CD14-positive monocyte (primary cell): ENCODE measurements around the gene MAN1C1. TPM values are rescaled to one million over a fixed set of nuclear protein-coding genes. Genes with fewer than 3 reads are reported as not detected.

Experiments used
- DNase-seq, 3 donors: peaks; one replicate each; pipeline ENCODE4 v3.0.0-alpha.2; 2011 to 2022
- H2AFZ ChIP-seq: 2 replicates; pipeline ENCODE4 v1.6.0; 2012; ENCODE audit warnings: mild to moderate bottlenecking, low read depth, low read length, inconsistent platforms; ENCODE audit not compliant: insufficient read depth, poor library complexity, severe bottlenecking
- H3K27ac ChIP-seq, 2 donors: 1 replicate in 1 of 2; 2 replicates in 1 of 2; pipeline ENCODE4 v1.5.1; 2012 to 2013; ENCODE audit warnings: low read length in 2 of 2, control low read depth in 1 of 2, inconsistent platforms in 1 of 2, low read depth in 1 of 2, mild to moderate bottlenecking in 1 of 2
- H3K27me3 ChIP-seq, 2 donors: one replicate each; pipeline versions ENCODE4 v1.6.0 to v1.6.1; 2011 to 2013; ENCODE audit warnings: low read length in 2 of 2; ENCODE audit not compliant: control insufficient read depth in 2 of 2, insufficient read depth in 2 of 2
- H3K36me3 ChIP-seq, 2 donors: replicated peaks in 1 of 2; 1 replicate in 1 of 2; 2 replicates in 1 of 2; pipeline versions ENCODE4 v1.5.1 to v1.6.1; 2012 to 2013; ENCODE audit warnings: low read length in 2 of 2, control low read depth in 1 of 2, inconsistent platforms in 1 of 2, mild to moderate bottlenecking in 1 of 2; ENCODE audit not compliant: insufficient read depth in 2 of 2, control insufficient read depth in 1 of 2
- H3K4me1 ChIP-seq, 2 donors: 1 replicate in 1 of 2; 2 replicates in 1 of 2; pipeline versions ENCODE4 v1.5.1 to v1.6.1; 2012 to 2013; ENCODE audit warnings: low read length in 2 of 2, control low read depth in 1 of 2, inconsistent platforms in 1 of 2, mild to moderate bottlenecking in 1 of 2, moderate library complexity in 1 of 2; ENCODE audit not compliant: insufficient read depth in 2 of 2, control insufficient read depth in 1 of 2
- H3K4me2 ChIP-seq: replicated peaks from 2 replicates; pipeline ENCODE3; 2012; ENCODE audit warnings: low read length, moderate library complexity, mild to moderate bottlenecking; ENCODE audit not compliant: poor library complexity, severe bottlenecking; ENCODE audit errors: extremely low read depth
- H3K4me3 ChIP-seq, 3 experiments: fragments of 200-600 bp in 1 of 3; sonication (generic) in 1 of 3; replicated peaks in 1 of 3; 1 replicate in 2 of 3; 2 replicates in 1 of 3; pipeline ENCODE4 v1.5.1; 2011 to 2013; ENCODE audit warnings: low read length in 3 of 3, mild to moderate bottlenecking in 3 of 3, control low read depth in 2 of 3, low read depth in 2 of 3, inconsistent platforms in 1 of 3, moderate library complexity in 1 of 3
- H3K79me2 ChIP-seq: 2 replicates; pipeline ENCODE4 v1.6.0; 2012; ENCODE audit warnings: mild to moderate bottlenecking, control low read depth, inconsistent platforms, low read length, moderate library complexity; ENCODE audit not compliant: insufficient read depth
- H3K9ac ChIP-seq: 2 replicates; pipeline ENCODE4 v1.6.0; 2017; ENCODE audit warnings: low read length, mild to moderate bottlenecking; ENCODE audit not compliant: insufficient read depth, poor library complexity, severe bottlenecking
- H3K9me3 ChIP-seq, 2 donors: replicated peaks in 1 of 2; 1 replicate in 1 of 2; 2 replicates in 1 of 2; pipeline versions ENCODE4 v1.5.1 to v1.6.1; 2012 to 2013; ENCODE audit warnings: low read length in 2 of 2, control low read depth in 1 of 2; ENCODE audit not compliant: control insufficient read depth in 1 of 2, insufficient read depth in 1 of 2
- H4K20me1 ChIP-seq: 2 replicates; pipeline ENCODE4 v1.6.0; 2012; ENCODE audit warnings: mild to moderate bottlenecking, low read length, control low read depth, moderate library complexity; ENCODE audit not compliant: insufficient read depth
- H3K27ac Mint-ChIP-seq, 7 donors: one replicate each; pipeline ENCODE4 v1.8.0; 2020; ENCODE audit warnings: mild to moderate bottlenecking in 7 of 7, mixed read lengths in 7 of 7, moderate library complexity in 6 of 7, inconsistent platforms in 2 of 7
- H3K27me3 Mint-ChIP-seq, 3 donors: one replicate each; pipeline ENCODE4 v1.8.0; 2021 to 2022; ENCODE audit warnings: low read depth in 3 of 3, mild to moderate bottlenecking in 3 of 3, mixed read lengths in 3 of 3, moderate library complexity in 3 of 3, inconsistent platforms in 1 of 3
- H3K36me3 Mint-ChIP-seq, 2 donors: one replicate each; pipeline ENCODE4 v1.8.0; 2020; ENCODE audit warnings: mixed read lengths in 2 of 2, inconsistent platforms in 1 of 2, mild to moderate bottlenecking in 1 of 2
- H3K4me1 Mint-ChIP-seq: one replicate; pipeline ENCODE4 v1.8.0; 2020; ENCODE audit warnings: mild to moderate bottlenecking, mixed read lengths
- H3K4me3 Mint-ChIP-seq, 2 donors: one replicate each; pipeline ENCODE4 v1.8.0; 2020; ENCODE audit warnings: mild to moderate bottlenecking in 2 of 2, mixed read lengths in 2 of 2, moderate library complexity in 1 of 2
- H3K9me3 Mint-ChIP-seq, 7 donors: one replicate each; pipeline ENCODE4 v1.8.0; 2020 to 2022; ENCODE audit warnings: mixed read lengths in 7 of 7, mild to moderate bottlenecking in 6 of 7, moderate library complexity in 6 of 7, inconsistent platforms in 2 of 7
- WGBS: methylation state at CpG from one replicate; pipeline ENCODE4 v1.1.5; 2013; ENCODE audit warnings: missing lambda C conversion rate; ENCODE audit not compliant: insufficient coverage; 5-methylcytosine and 5-hydroxymethylcytosine counted together
- intact Hi-C, 2 donors: fragments of 100-400 bp; cut with micrococcal nuclease; formaldehyde crosslinking; loops; one replicate each; pipeline versions ENCODE4 v1.15.0 to v1.15.1; 2023
- polyA plus RNA-seq, 3 donors: library from polyadenylated mRNA; depleted of rRNA in 1 of 3; unstranded in 2 of 3; stranded (reverse) in 1 of 3; fragments of 300-500 nt in 2 of 3; fragments of >200 nt in 1 of 3; fragmentation: Illumina TruSeq in 2 of 3; gene quantifications; 1 replicate in 2 of 3; 2 replicates in 1 of 3; pipeline ENCODE4 v1.2.3, GENCODE V29; 2012 to 2021
- TF ChIP-seq, protein P1 (sequence below): fragments of 200-600 bp; IDR thresholded peaks from one replicate; pipeline ENCODE4 v1.8.0; 2022; ENCODE audit warnings: antibody characterized with exemption, mild to moderate bottlenecking

MAN1C1 gene
- polyA plus RNA-seq, 3 donors: 1.2 to 7.2 (median 1.7) TPM

DNA sequence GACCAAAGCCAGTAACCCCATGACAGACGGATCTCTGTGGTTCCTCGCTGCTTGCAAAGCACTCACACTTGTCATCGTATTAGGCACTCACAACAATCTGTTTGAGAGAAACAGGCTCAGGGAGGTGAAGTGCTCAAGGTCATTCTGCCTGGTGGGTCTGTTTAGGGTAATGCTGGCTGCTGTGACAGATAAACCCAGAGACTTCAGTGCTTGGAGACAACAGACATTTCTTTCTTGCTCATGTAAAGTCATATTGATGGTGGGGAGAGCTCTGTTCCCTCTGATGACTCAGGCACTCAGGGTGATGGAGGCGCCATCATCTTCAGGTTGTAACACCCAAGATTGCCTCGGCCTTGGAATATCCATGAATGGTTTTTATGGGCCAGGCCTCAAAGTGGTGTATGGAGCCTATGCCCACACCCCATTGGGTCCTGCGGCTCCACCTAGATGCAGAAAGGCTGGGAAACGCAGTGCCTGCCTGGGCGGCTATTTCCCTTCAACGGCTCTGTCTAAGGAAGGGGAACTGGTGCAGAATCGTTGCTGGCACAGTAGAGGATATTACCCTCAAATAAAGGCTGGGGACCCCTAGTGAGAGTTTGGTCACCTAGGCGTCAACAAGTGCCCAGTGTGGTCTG, 111.8 kb downstream of the MAN1C1 start:
- no peak overlapping the region for H3K27ac ChIP-seq
- intact Hi-C loops: no loop called here
- H3K36me3 ChIP-seq: no peaks in the 10 kb centered on the region
- no peak overlapping the region for H3K4me3 ChIP-seq
- Mint-ChIP-seq H3K4me1 (peaks cover 6% of the 10 kb centered on the region), H3K27me3 (peaks cover 2 to 11% (median 2%) of the 10 kb centered on the region in 3 donors), H3K4me3 (no peak overlapping the region), H3K36me3 (peaks cover 1 to 3% of the 10 kb centered on the region in 2 donors), H3K9me3 (peaks cover 0 to 2% (median 0%) of the 10 kb centered on the region in 7 donors), H3K27ac (peak overlapping the region in 1 of 7 donors; percentile 77)
- H3K27me3 ChIP-seq: no peaks in the 10 kb centered on the region
- H3K4me2 ChIP-seq: no peak overlapping the region
- H4K20me1 ChIP-seq: peaks cover 41% of the 10 kb centered on the region
- no peaks in the 10 kb centered on the region for H3K4me1 ChIP-seq
- TF ChIP-seq, protein P1, sequence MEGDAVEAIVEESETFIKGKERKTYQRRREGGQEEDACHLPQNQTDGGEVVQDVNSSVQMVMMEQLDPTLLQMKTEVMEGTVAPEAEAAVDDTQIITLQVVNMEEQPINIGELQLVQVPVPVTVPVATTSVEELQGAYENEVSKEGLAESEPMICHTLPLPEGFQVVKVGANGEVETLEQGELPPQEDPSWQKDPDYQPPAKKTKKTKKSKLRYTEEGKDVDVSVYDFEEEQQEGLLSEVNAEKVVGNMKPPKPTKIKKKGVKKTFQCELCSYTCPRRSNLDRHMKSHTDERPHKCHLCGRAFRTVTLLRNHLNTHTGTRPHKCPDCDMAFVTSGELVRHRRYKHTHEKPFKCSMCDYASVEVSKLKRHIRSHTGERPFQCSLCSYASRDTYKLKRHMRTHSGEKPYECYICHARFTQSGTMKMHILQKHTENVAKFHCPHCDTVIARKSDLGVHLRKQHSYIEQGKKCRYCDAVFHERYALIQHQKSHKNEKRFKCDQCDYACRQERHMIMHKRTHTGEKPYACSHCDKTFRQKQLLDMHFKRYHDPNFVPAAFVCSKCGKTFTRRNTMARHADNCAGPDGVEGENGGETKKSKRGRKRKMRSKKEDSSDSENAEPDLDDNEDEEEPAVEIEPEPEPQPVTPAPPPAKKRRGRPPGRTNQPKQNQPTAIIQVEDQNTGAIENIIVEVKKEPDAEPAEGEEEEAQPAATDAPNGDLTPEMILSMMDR: no peak
- H3K9me3 ChIP-seq: no peaks in the 10 kb centered on the region
- WGBS: 75% methylated on average over 4 of the region's 11 CpGs
- H3K9ac ChIP-seq: no peak overlapping the region
- DNase-seq: no peak
- no peaks in the 10 kb centered on the region for H3K79me2 ChIP-seq
- no peak overlapping the region for H2AFZ ChIP-seq

DNA sequence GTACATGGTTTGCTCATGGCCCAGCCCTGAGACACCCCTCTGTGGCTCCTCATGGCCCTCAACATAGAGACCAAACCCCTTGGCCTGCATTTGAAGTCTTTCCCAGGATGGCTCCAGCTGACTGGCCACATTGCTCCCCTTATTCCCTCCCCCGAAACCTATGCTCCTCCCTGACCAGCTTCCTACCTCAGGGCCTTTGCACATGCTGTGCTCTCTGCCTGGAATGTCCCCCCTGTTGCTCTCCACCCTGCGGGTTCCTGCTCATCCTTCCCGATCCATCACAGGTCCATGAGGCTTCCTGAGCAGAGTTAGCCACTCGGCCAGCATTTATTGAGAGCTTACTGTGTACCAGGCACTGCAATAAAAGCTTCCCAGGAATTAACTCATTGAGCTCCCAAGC, 112.5 kb downstream of the MAN1C1 start:
- H3K9me3 ChIP-seq: no peaks in the 10 kb centered on the region
- H3K27ac Mint-ChIP-seq: no peak overlapping the region
- peaks cover 2 to 11% (median 2%) of the 10 kb centered on the region in 3 donors for H3K27me3 Mint-ChIP-seq
- no peaks in the 10 kb centered on the region for H3K4me1 ChIP-seq
- H3K9me3 Mint-ChIP-seq: peaks cover 0 to 2% (median 0%) of the 10 kb centered on the region in 7 donors
- intact Hi-C loops: no loop called here
- no peaks in the 10 kb centered on the region for H3K27me3 ChIP-seq
- no peak overlapping the region for H3K4me3 ChIP-seq
- H2AFZ ChIP-seq: no peak overlapping the region
- no peak overlapping the region for H3K4me2 ChIP-seq
- WGBS: 98% methylated on average over 4 of the region's 4 CpGs
- no peak overlapping the region for H3K27ac ChIP-seq
- peaks cover 1 to 3% of the 10 kb centered on the region in 2 donors for H3K36me3 Mint-ChIP-seq
- H3K79me2 ChIP-seq: no peaks in the 10 kb centered on the region
- no peak overlapping the region for H3K9ac ChIP-seq
- no peak overlapping the region for H3K4me3 Mint-ChIP-seq
- TF ChIP-seq, protein P1: no peak
- H4K20me1 ChIP-seq: peaks cover 39% of the 10 kb centered on the region
- no peaks in the 10 kb centered on the region for H3K36me3 ChIP-seq
- no peak for DNase-seq
- H3K4me1 Mint-ChIP-seq: peaks cover 6% of the 10 kb centered on the region
